CD4-positive, CD25-positive, alpha-beta regulatory T cell (primary cell): Measurements from ENCODE around the gene BCAP31. TPM values are rescaled to one million over a fixed set of nuclear protein-coding genes. Genes with fewer than 3 reads are reported as not detected.

Experiments
- ATAC-seq, 2 donors: fragments of 150-1000 bp; cut with Tn5 transposase; one replicate each; pipeline ENCODE4 v1.10.0; 2021; ENCODE audit warnings: low read depth in 2 of 2, moderate number of reproducible peaks in 2 of 2, moderate library complexity in 1 of 2
- DNase-seq, 3 donors: peaks; one replicate each; pipeline versions ENCODE4 v3.0.0 to v3.0.0-alpha.2; 2012 to 2022; ENCODE audit warnings: mixed read lengths in 1 of 3
- H3K27ac ChIP-seq: one replicate; pipeline ENCODE4 v1.7.0; 2013; ENCODE audit warnings: mild to moderate bottlenecking, low read length; ENCODE audit not compliant: insufficient read depth, poor library complexity, severe bottlenecking
- H3K27me3 ChIP-seq: one replicate; pipeline ENCODE4 v1.7.0; 2013; ENCODE audit warnings: low read length; ENCODE audit not compliant: control insufficient read depth, insufficient read depth
- H3K36me3 ChIP-seq: one replicate; pipeline ENCODE4 v1.7.0; 2013; ENCODE audit warnings: mild to moderate bottlenecking, low read length, moderate library complexity; ENCODE audit not compliant: control insufficient read depth, insufficient read depth
- H3K4me1 ChIP-seq: 2 replicates; pipeline ENCODE4 v1.7.0; 2013; ENCODE audit warnings: mild to moderate bottlenecking, low read length; ENCODE audit not compliant: insufficient read depth, control insufficient read depth, poor library complexity, severe bottlenecking
- H3K4me3 ChIP-seq: one replicate; pipeline ENCODE4 v1.7.0; 2013; ENCODE audit warnings: low read depth, mild to moderate bottlenecking, low read length, moderate library complexity
- H3K9me3 ChIP-seq, 2 experiments: 1 replicate in 1 of 2; 2 replicates in 1 of 2; pipeline ENCODE4 v1.7.0; 2013; ENCODE audit warnings: low read length in 2 of 2, mild to moderate bottlenecking in 1 of 2, moderate library complexity in 1 of 2; ENCODE audit not compliant: control insufficient read depth in 2 of 2
- H3K27ac Mint-ChIP-seq, 3 donors: one replicate each; pipeline ENCODE4 v1.8.0; 2020 to 2022; ENCODE audit warnings: mild to moderate bottlenecking in 3 of 3, mixed read lengths in 3 of 3, moderate library complexity in 2 of 3
- H3K27me3 Mint-ChIP-seq: one replicate; pipeline ENCODE4 v1.8.0; 2022; ENCODE audit warnings: mild to moderate bottlenecking, mixed read lengths
- H3K36me3 Mint-ChIP-seq: one replicate; pipeline ENCODE4 v1.8.0; 2020; ENCODE audit warnings: mixed read lengths
- H3K4me1 Mint-ChIP-seq, 4 donors: one replicate each; pipeline ENCODE4 v1.8.0; 2020 to 2022; ENCODE audit warnings: mixed read lengths in 4 of 4, mild to moderate bottlenecking in 1 of 4
- H3K4me3 Mint-ChIP-seq, 4 donors: one replicate each; pipeline ENCODE4 v1.8.0; 2020 to 2022; ENCODE audit warnings: mild to moderate bottlenecking in 4 of 4, mixed read lengths in 4 of 4, moderate library complexity in 3 of 4
- H3K9me3 Mint-ChIP-seq, 7 donors: one replicate each; pipeline ENCODE4 v1.8.0; 2020 to 2022; ENCODE audit warnings: mixed read lengths in 7 of 7, mild to moderate bottlenecking in 3 of 7, moderate library complexity in 2 of 7
- polyA plus RNA-seq, 4 donors: library from polyadenylated mRNA; unstranded; fragments of 300-500 nt; fragmentation: Illumina TruSeq; gene quantifications; one replicate each; pipeline ENCODE4 v1.2.3, GENCODE V29; 2021
- total RNA-seq: library from RNA; stranded (reverse); gene quantifications from one replicate; pipeline ENCODE4 v1.2.3, GENCODE V29; 2022

Gene BCAP31
- total and polyA plus RNA-seq, 5 donors from 2014 or later: 99.9 to 318 (median 269) TPM

DNA sequence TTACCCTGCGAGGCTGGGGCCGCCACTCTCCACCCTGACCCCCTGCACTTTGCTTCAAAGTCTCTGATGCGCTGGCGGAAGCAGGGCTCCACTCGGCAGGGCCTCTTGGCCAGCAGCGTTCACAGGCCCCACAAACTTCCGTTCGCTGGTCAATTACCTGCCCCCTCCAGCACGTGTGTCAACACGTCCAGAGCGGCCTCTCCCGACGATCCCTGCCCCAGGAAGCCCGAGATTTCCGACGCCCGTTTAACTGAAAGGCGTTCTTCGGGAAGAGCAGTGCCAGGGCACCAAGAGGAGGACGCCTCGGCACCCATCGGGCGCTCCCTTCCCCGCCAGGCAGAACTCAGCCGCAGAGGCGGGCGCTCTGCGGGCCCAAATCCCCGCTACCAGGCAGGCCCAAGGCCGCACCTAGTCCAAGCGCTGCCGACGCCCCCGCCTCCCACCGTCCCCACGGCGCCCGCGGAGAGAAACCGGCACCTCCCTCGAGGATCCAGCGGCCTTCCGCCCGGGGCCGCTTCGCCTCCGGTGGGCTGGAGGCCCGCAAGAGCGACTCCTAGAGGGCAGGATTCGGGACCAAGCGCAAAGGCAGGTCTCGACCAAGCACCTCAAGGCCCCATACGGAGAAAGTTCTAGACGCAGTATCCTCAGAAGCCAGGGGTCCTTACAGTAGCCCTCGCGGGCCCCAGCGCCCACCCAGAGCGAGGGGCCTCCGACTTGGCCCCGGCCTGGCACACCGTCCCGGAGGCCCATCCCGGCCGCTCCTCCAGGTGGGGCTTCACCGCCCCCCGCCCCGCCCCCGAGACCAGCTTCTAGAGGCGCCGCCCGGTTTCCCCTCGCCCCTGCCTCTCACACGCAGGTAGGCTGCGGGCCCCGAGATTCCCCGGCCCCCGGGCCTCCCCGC, 586 bp downstream of the BCAP31 start:
- H3K27me3 ChIP-seq: no peaks in the 10 kb centered on the region
- DNase-seq: peak; percentile 34 to 60 (median 57)
- Mint-ChIP-seq H3K9me3 (peaks cover 0 to 1% (median 0%) of the 10 kb centered on the region in 7 donors), H3K4me1 (peaks cover 0 to 43% (median 13%) of the 10 kb centered on the region in 4 donors), H3K27me3 (no peaks in the 10 kb centered on the region), H3K4me3 (peak overlapping the region; percentile 86 to 94 (median 90)), H3K36me3 (peaks cover 6% of the 10 kb centered on the region), H3K27ac (peak overlapping the region; percentile 75 to 94 (median 87))
- peak; percentile 6 to 13 for ATAC-seq
- peaks cover 16% of the 10 kb centered on the region for H3K36me3 ChIP-seq
- H3K4me3 ChIP-seq: peak overlapping the region; percentile 64
- H3K9me3 ChIP-seq: no peaks in the 10 kb centered on the region
- H3K4me1 ChIP-seq: peaks cover 46% of the 10 kb centered on the region
- H3K27ac ChIP-seq: peak overlapping the region; percentile 76

GRCh38 chrX:153722704-153723350, 1.4 kb downstream of the BCAP31 start:
- peak overlapping the region; percentile 76 for H3K27ac ChIP-seq
- H3K4me1 ChIP-seq: peaks cover 46% of the 10 kb centered on the region
- no peaks in the 10 kb centered on the region for H3K27me3 Mint-ChIP-seq
- peak overlapping the region; percentile 86 to 94 (median 90) for H3K4me3 Mint-ChIP-seq
- H3K27me3 ChIP-seq: no peaks in the 10 kb centered on the region
- H3K27ac Mint-ChIP-seq: peak overlapping the region; percentile 75 to 94 (median 87)
- peaks cover 16% of the 10 kb centered on the region for H3K36me3 ChIP-seq
- peaks cover 6% of the 10 kb centered on the region for H3K36me3 Mint-ChIP-seq
- DNase-seq (no peak), ATAC-seq (no peak)
- H3K9me3 ChIP-seq: no peaks in the 10 kb centered on the region
- H3K4me1 Mint-ChIP-seq: peaks cover 0 to 44% (median 14%) of the 10 kb centered on the region in 4 donors
- H3K4me3 ChIP-seq: peak overlapping the region; percentile 64
- H3K9me3 Mint-ChIP-seq: peaks cover 0 to 1% (median 0%) of the 10 kb centered on the region in 7 donors

DNA sequence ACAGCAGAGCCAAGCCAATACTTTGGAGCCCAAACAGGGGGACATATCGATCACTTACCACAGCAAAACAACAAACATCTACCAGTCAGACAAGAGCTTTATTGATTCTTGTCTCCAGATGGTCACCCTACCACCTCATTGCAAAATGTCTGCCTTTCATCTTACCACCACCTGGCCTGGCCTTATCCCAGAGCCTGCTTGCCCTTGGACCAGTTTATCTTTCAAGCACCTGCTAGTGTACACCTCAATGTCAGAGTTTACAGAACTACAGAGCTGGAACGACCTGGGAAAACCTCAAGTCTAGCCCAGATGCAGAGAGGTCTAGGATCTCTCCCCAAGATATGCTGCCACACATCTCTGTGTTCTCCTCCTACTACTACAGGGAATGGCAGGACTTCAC, 4.5 kb downstream of the BCAP31 start:
- Mint-ChIP-seq H3K4me3 (peak overlapping the region in 1 of 4 donors; percentile 32), H3K36me3 (peaks cover 9% of the 10 kb centered on the region), H3K27me3 (no peaks in the 10 kb centered on the region), H3K27ac (no peak overlapping the region), H3K9me3 (peaks cover 0 to 1% (median 0%) of the 10 kb centered on the region in 7 donors), H3K4me1 (peaks cover 0 to 32% (median 13%) of the 10 kb centered on the region in 4 donors)
- Histone ChIP-seq H3K4me3 (no peak overlapping the region), H3K4me1 (peaks cover 15% of the 10 kb centered on the region), H3K36me3 (peaks cover 35% of the 10 kb centered on the region), H3K27ac (no peak overlapping the region), H3K27me3 (no peaks in the 10 kb centered on the region), H3K9me3 (no peaks in the 10 kb centered on the region)
- ATAC-seq (no peak), DNase-seq (no peak)

DNA sequence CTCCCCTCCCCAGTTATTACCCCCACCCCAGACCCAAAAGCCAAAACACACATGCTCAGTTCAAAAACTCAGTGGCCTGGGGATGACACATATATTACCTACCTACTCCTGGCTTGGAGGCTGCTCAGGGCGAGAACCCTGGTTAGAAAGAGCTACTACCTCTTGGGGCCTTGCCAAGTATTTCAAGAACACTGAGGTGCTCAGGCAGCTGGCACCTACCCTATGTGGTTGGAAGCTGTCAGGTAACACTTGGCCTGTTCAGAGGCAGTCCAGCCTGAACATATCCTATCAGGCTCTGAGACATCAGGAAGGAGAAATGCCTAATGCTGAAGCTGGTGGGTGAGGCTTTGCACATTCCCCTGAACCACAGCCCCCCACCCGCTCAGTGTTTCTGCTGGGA, 4.9 kb downstream of the BCAP31 start:
- Mint-ChIP-seq H3K9me3 (peaks cover 0 to 1% (median 0%) of the 10 kb centered on the region in 7 donors), H3K27ac (peak overlapping the region in 1 of 3 donors; percentile 12), H3K4me1 (peaks cover 0 to 32% (median 13%) of the 10 kb centered on the region in 4 donors), H3K27me3 (no peaks in the 10 kb centered on the region), H3K4me3 (peak overlapping the region in 1 of 4 donors; percentile 32), H3K36me3 (peaks cover 11% of the 10 kb centered on the region)
- Histone ChIP-seq H3K27me3 (no peaks in the 10 kb centered on the region), H3K4me3 (no peak overlapping the region), H3K27ac (no peak overlapping the region), H3K4me1 (peaks cover 15% of the 10 kb centered on the region), H3K9me3 (no peaks in the 10 kb centered on the region), H3K36me3 (peaks cover 39% of the 10 kb centered on the region)
- no peak for ATAC-seq
- DNase-seq: no peak

DNA sequence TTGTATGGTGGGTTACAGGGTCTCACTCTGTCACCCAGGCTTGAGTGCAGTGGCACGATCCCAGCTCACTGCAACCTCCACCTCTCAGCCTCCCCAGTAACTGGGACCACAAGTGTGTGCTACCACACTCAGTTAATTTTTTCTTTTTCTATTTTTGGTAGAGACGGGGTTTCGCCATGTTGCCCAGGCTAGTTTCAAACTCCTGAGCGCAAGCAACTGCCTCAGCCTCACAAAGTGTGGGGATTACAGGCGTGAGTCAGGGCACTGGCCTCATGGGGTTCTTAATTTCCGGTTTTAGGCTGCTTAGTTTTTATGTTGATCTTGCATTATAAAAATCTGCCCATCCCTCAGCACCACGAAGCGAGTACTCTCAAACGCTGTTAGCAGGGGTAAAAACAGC, 6.7 kb downstream of the BCAP31 start:
- peaks cover 0 to 24% (median 13%) of the 10 kb centered on the region in 4 donors for H3K4me1 Mint-ChIP-seq
- H3K9me3 Mint-ChIP-seq: peaks cover 0 to 1% (median 0%) of the 10 kb centered on the region in 7 donors
- ATAC-seq: no peak

GRCh38 chrX:153714256-153714655, 9.9 kb downstream of the BCAP31 start:
- H3K4me1 Mint-ChIP-seq: peaks cover 0 to 14% (median 7%) of the 10 kb centered on the region in 4 donors
- H3K4me3 Mint-ChIP-seq: no peak overlapping the region
- Histone ChIP-seq H3K9me3 (no peaks in the 10 kb centered on the region), H3K4me1 (no peaks in the 10 kb centered on the region), H3K27me3 (no peaks in the 10 kb centered on the region), H3K36me3 (peaks cover 39% of the 10 kb centered on the region), H3K4me3 (no peak overlapping the region), H3K27ac (no peak overlapping the region)
- no peaks in the 10 kb centered on the region for H3K9me3 Mint-ChIP-seq
- H3K27ac Mint-ChIP-seq: no peak overlapping the region
- peaks cover 6% of the 10 kb centered on the region for H3K36me3 Mint-ChIP-seq
- ATAC-seq (no peak), DNase-seq (no peak)
- H3K27me3 Mint-ChIP-seq: no peaks in the 10 kb centered on the region

More for the DNA sequence above, 6.7 kb downstream of the BCAP31 start:
- H3K4me1 ChIP-seq: peaks cover 9% of the 10 kb centered on the region
- H3K4me3 ChIP-seq: no peak overlapping the region
- Mint-ChIP-seq H3K4me3 (no peak overlapping the region), H3K27ac (no peak overlapping the region), H3K27me3 (no peaks in the 10 kb centered on the region), H3K36me3 (peaks cover 12% of the 10 kb centered on the region)
- no peaks in the 10 kb centered on the region for H3K9me3 ChIP-seq
- H3K27me3 ChIP-seq: no peaks in the 10 kb centered on the region
- DNase-seq: no peak
- peaks cover 42% of the 10 kb centered on the region for H3K36me3 ChIP-seq
- H3K27ac ChIP-seq: no peak overlapping the region

DNA sequence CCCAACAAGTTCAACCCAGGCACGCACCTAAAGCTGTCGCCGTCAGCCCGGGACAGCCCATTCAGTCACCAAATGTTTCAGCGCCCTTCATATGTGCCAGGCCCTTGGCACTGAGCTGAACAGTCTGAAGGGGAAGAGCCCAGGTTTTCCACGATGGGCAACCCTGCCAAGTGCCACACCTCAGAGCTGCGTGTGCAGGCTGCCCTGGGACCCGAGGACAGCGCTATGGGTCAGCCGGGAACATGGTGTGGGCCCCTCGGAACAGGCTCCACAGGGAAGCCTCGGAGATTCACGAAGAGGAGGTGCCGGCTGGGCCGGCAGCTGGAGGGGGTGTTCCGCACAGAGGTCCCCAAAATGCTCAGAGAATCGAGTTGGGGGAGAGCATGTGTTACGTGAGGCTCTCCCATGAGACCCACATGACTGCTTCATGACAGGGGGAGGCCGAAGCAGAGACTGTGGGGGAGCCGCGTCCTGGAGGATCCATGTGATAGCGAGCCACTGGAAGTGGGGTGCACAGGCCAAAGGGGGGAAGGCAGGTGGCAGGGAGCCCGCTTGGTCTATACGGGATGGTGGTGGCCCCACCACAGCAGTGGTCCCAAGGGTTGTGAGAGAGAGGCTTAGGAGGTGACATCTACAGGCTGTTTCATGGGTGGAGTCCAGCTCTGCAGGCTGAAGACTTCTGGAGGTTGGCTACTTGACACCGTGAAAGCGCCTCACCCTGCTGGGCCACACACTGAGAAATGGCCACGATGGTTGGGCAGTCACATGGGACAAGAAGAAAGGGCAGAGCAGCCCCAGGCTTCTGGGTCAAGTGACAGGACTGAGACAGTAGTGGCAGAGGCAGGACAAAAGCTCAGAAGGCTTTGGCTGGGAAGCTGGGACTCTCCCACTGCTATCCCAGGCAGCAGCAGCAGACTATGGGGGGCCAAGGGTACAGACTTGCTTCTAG, 14.2 kb downstream of the BCAP31 start:
- H3K27me3 Mint-ChIP-seq: no peaks in the 10 kb centered on the region
- Histone ChIP-seq H3K4me3 (no peak overlapping the region), H3K27ac (no peak overlapping the region), H3K9me3 (no peaks in the 10 kb centered on the region), H3K4me1 (no peaks in the 10 kb centered on the region), H3K36me3 (peaks cover 22% of the 10 kb centered on the region), H3K27me3 (no peaks in the 10 kb centered on the region)
- peaks cover 5% of the 10 kb centered on the region for H3K36me3 Mint-ChIP-seq
- no peak for ATAC-seq
- no peaks in the 10 kb centered on the region for H3K9me3 Mint-ChIP-seq
- peaks cover 0 to 11% (median 3%) of the 10 kb centered on the region in 4 donors for H3K4me1 Mint-ChIP-seq
- DNase-seq: no peak
- H3K27ac Mint-ChIP-seq: no peak overlapping the region
- no peak overlapping the region for H3K4me3 Mint-ChIP-seq
